Measurements from ENCODE around the gene OR7A5.

- no peak for TF ChIP-seq EZH2 (IDR thresholded peaks at IDR 0.05; ENCODE audit: borderline replicate concordance, low read depth, low read length, severe bottlenecking)
- TF ChIP-seq CTCF (IDR thresholded peaks at IDR 0.05; ENCODE audit: borderline replicate concordance, extremely low read depth, low read length, poor library complexity, severe bottlenecking) = no peak
These were observed 8.6 kb upstream of the OR7A5 start for GRCh38 chr19:14843578-14843977.

Data from DND-41 (cell line).